ENCODE results near the gene UGGT1.

The UGGT1 gene

DNA sequence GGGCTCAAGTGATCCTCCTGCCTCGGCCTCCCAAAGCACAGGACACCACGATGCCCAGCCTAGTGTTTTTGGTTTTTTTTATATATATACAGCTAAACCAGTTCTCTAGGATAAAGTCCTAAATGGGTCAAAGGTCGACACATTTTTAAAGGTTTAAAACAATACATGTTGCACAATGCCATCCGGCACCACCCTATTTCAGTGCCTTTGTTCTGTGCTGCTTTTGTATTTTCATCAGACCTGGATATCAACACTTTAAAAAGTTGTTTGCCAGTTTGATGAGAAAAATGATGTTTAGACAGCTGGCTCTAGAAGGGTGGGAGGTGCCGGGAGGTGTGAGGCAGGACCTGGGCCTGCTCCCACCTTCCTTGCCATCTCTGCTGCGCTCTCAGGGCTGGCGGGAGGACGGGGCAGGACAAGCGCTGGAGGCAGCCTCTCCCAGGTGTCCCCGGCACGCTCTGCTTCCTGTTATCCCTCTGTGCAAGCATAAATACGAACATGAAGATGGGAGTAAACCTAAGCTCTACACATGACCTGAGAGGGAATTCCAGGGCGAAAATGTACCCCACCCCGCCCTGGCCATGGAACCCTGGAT, 124.0 kb downstream of the UGGT1 start:
- Histone ChIP-seq H3K36me3 (ENCODE audit: control insufficient read depth in 1 of 2, insufficient read depth in 2 of 2, low read depth in 1 of 2, low read length in 2 of 2) (no peaks in the 10 kb centered on the region), H3K4me3 (ENCODE audit: insufficient read depth in 1 of 2, low read depth in 1 of 2, low read length in 2 of 2) (no peak overlapping the region), H3K27ac (ENCODE audit: low read length, poor library complexity, severe bottlenecking) (no peak overlapping the region), H2BK120ac (ENCODE audit: low read depth, low read length) (no peak overlapping the region), H3K79me1 (replicated peaks; ENCODE audit: low read length, poor library complexity, severe bottlenecking) (no peaks in the 10 kb centered on the region), H2AK5ac (ENCODE audit: low read length, severe bottlenecking) (no peak overlapping the region), H3K27me3 (ENCODE audit: control insufficient read depth in 1 of 2, insufficient read depth in 1 of 2, low read length in 2 of 2) (peaks cover 0 to 11% of the 10 kb centered on the region in 2 experiments), H2BK12ac (ENCODE audit: low read length in 2 of 2) (no peak overlapping the region), H3K4me1 (ENCODE audit: control insufficient read depth, insufficient read depth, low read depth, low read length) (no peaks in the 10 kb centered on the region), H3K9me3 (ENCODE audit: control insufficient read depth, low read length) (no peaks in the 10 kb centered on the region), H3K9ac (ENCODE audit: low read length) (no peak overlapping the region), H2BK15ac (ENCODE audit: low read depth, poor library complexity, severe bottlenecking) (no peak overlapping the region), H4K8ac (ENCODE audit: low read length) (no peak overlapping the region), H3K14ac (ENCODE audit: low read length in 2 of 2) (no peak overlapping the region), H3K4me2 (ENCODE audit: low read length, poor library complexity, severe bottlenecking) (no peak overlapping the region), H3K18ac (ENCODE audit: low read depth in 1 of 2, low read length in 2 of 2) (no peak overlapping the region), H2AFZ (ENCODE audit: low read depth, low read length) (no peak overlapping the region), H2BK5ac (ENCODE audit: low read depth, low read length, poor library complexity, severe bottlenecking) (no peak overlapping the region), H3K23ac (ENCODE audit: low read length in 2 of 2) (no peak overlapping the region), H3K4ac (ENCODE audit: low read depth in 1 of 2, low read length in 2 of 2) (no peak overlapping the region), H4K91ac (ENCODE audit: low read length) (no peak overlapping the region)
- 92% methylated on average over 12 of the region's 14 CpGs for WGBS
- no peak for DNase-seq

DNA sequence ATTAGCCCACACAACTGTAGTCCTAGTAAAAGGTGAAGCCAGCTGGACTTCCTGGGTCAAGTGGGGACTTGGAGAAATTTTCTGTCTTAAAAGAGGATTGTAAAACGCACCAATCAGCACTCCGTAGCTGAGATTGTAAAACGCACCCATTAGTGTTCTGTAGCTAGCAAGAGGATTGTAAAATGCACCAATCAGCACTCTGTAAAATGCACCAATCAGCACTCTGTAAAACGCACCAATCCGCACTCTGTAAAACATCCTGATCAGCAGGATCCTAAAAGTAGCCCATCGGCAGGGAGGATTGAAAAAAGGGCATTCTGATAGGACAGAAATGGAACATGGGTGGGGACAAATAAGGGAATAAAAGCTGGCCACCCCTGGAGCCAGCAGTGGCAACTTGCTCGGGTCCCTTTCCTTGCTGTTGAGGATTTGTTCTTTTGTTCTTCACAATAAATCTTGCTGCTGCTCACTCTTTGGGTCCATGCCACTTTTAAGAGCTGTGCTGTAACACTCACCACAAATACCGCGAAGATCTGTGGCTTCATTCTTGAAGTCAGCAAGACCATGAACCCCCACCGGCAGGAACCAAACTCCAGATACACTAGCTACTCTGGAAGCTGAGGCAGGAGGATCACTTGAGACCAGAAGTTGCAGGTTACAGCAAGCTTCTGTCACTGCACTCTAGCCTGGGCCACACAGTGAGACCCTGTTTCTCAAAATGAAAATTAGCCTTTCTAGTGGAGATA, 125.1 kb downstream of the UGGT1 start:
- no peaks in the 10 kb centered on the region for H3K36me3 ChIP-seq (ENCODE audit: control insufficient read depth in 1 of 2, insufficient read depth in 2 of 2, low read depth in 1 of 2, low read length in 2 of 2)
- no peak overlapping the region for H2BK120ac ChIP-seq (ENCODE audit: low read depth, low read length)
- no peak overlapping the region for H2AFZ ChIP-seq (ENCODE audit: low read depth, low read length)
- no peak overlapping the region for H3K18ac ChIP-seq (ENCODE audit: low read depth in 1 of 2, low read length in 2 of 2)
- H3K27ac ChIP-seq (ENCODE audit: low read length, poor library complexity, severe bottlenecking), result no peak overlapping the region
- H3K14ac ChIP-seq (ENCODE audit: low read length in 2 of 2), result no peak overlapping the region
- WGBS, result 92% methylated on average over 9 of the region's 10 CpGs
- no peak overlapping the region for H2BK5ac ChIP-seq (ENCODE audit: low read depth, low read length, poor library complexity, severe bottlenecking)
- H3K4me3 ChIP-seq (ENCODE audit: insufficient read depth in 1 of 2, low read depth in 1 of 2, low read length in 2 of 2), result no peak overlapping the region
- H3K9ac ChIP-seq (ENCODE audit: low read length), result no peak overlapping the region
- H3K4me1 ChIP-seq (ENCODE audit: control insufficient read depth, insufficient read depth, low read depth, low read length), result no peaks in the 10 kb centered on the region
- H2BK15ac ChIP-seq (ENCODE audit: low read depth, poor library complexity, severe bottlenecking), result no peak overlapping the region
- H3K4me2 ChIP-seq (ENCODE audit: low read length, poor library complexity, severe bottlenecking), result no peak overlapping the region
- no peaks in the 10 kb centered on the region for H3K9me3 ChIP-seq (ENCODE audit: control insufficient read depth, low read length)
- H3K79me1 ChIP-seq (replicated peaks; ENCODE audit: low read length, poor library complexity, severe bottlenecking), result no peaks in the 10 kb centered on the region
- H4K91ac ChIP-seq (ENCODE audit: low read length), result no peak overlapping the region
- H2BK12ac ChIP-seq (ENCODE audit: low read length in 2 of 2), result no peak overlapping the region
- no peak overlapping the region for H3K23ac ChIP-seq (ENCODE audit: low read length in 2 of 2)
- no peak overlapping the region for H3K4ac ChIP-seq (ENCODE audit: low read depth in 1 of 2, low read length in 2 of 2)
- H2AK5ac ChIP-seq (ENCODE audit: low read length, severe bottlenecking), result no peak overlapping the region
- no peak for DNase-seq
- no peak overlapping the region for H4K8ac ChIP-seq (ENCODE audit: low read length)
- H3K27me3 ChIP-seq (ENCODE audit: control insufficient read depth in 1 of 2, insufficient read depth in 1 of 2, low read length in 2 of 2), result peaks cover 0 to 12% of the 10 kb centered on the region in 2 experiments

- Histone ChIP-seq H3K4me2 (ENCODE audit: low read length, poor library complexity, severe bottlenecking) (no peak overlapping the region), H2BK5ac (ENCODE audit: low read depth, low read length, poor library complexity, severe bottlenecking) (no peak overlapping the region), H2BK12ac (ENCODE audit: low read length in 2 of 2) (no peak overlapping the region), H2BK120ac (ENCODE audit: low read depth, low read length) (no peak overlapping the region), H2AFZ (ENCODE audit: low read depth, low read length) (no peak overlapping the region), H4K8ac (ENCODE audit: low read length) (no peak overlapping the region), H3K23ac (ENCODE audit: low read length in 2 of 2) (no peak overlapping the region), H3K9me3 (ENCODE audit: control insufficient read depth, low read length) (no peaks in the 10 kb centered on the region), H3K27ac (ENCODE audit: low read length, poor library complexity, severe bottlenecking) (no peak overlapping the region), H4K91ac (ENCODE audit: low read length) (no peak overlapping the region), H3K9ac (ENCODE audit: low read length) (no peak overlapping the region), H3K79me1 (replicated peaks; ENCODE audit: low read length, poor library complexity, severe bottlenecking) (no peaks in the 10 kb centered on the region), H3K14ac (ENCODE audit: low read length in 2 of 2) (no peak overlapping the region), H3K4me1 (ENCODE audit: control insufficient read depth, insufficient read depth, low read depth, low read length) (no peaks in the 10 kb centered on the region), H3K4ac (ENCODE audit: low read depth in 1 of 2, low read length in 2 of 2) (no peak overlapping the region), H2AK5ac (ENCODE audit: low read length, severe bottlenecking) (no peak overlapping the region), H3K4me3 (ENCODE audit: insufficient read depth in 1 of 2, low read depth in 1 of 2, low read length in 2 of 2) (no peak overlapping the region), H3K18ac (ENCODE audit: low read depth in 1 of 2, low read length in 2 of 2) (no peak overlapping the region), H2BK15ac (ENCODE audit: low read depth, poor library complexity, severe bottlenecking) (no peak overlapping the region), H3K27me3 (ENCODE audit: control insufficient read depth in 1 of 2, insufficient read depth in 1 of 2, low read length in 2 of 2) (peaks cover 0 to 10% of the 10 kb centered on the region in 2 experiments), H3K36me3 (ENCODE audit: control insufficient read depth in 1 of 2, insufficient read depth in 2 of 2, low read depth in 1 of 2, low read length in 2 of 2) (no peaks in the 10 kb centered on the region)
- no peak for DNase-seq
- 89% methylated on average over 4 of the region's 4 CpGs for WGBS
Observed at GRCh38 chr2:128217671-128218070, 126.7 kb downstream of the UGGT1 start.

DNA sequence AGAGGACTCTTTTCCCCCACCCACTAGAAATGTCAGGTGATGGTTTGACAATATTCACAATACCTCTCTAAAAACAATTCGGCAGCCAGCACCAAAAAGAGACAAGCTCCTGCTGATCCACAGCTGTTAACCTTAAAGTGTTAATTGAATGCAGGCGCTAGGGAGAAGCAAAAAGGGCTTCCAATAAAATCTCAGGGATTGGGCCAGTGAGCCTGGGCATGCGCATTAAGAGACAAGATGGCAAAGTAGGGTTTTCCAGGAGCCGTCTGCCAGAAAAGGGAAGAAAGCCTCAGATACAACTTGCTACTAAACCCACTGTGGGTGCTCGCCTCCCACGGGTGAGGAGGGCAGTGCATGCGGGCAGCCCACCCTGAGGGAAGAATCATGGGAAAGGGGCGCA, 128.9 kb downstream of the UGGT1 start:
- Histone ChIP-seq H3K18ac (ENCODE audit: low read depth in 1 of 2, low read length in 2 of 2) (no peak overlapping the region), H3K4me2 (ENCODE audit: low read length, poor library complexity, severe bottlenecking) (no peak overlapping the region), H2AK5ac (ENCODE audit: low read length, severe bottlenecking) (no peak overlapping the region), H2BK5ac (ENCODE audit: low read depth, low read length, poor library complexity, severe bottlenecking) (no peak overlapping the region), H4K8ac (ENCODE audit: low read length) (no peak overlapping the region), H3K9ac (ENCODE audit: low read length) (no peak overlapping the region), H3K14ac (ENCODE audit: low read length in 2 of 2) (no peak overlapping the region), H2BK120ac (ENCODE audit: low read depth, low read length) (no peak overlapping the region), H2BK15ac (ENCODE audit: low read depth, poor library complexity, severe bottlenecking) (no peak overlapping the region), H4K91ac (ENCODE audit: low read length) (no peak overlapping the region), H3K9me3 (ENCODE audit: control insufficient read depth, low read length) (no peaks in the 10 kb centered on the region), H3K79me1 (replicated peaks; ENCODE audit: low read length, poor library complexity, severe bottlenecking) (no peaks in the 10 kb centered on the region), H3K4ac (ENCODE audit: low read depth in 1 of 2, low read length in 2 of 2) (no peak overlapping the region), H2BK12ac (ENCODE audit: low read length in 2 of 2) (no peak overlapping the region), H3K27me3 (ENCODE audit: control insufficient read depth in 1 of 2, insufficient read depth in 1 of 2, low read length in 2 of 2) (peaks cover 0 to 3% of the 10 kb centered on the region in 2 experiments), H3K4me1 (ENCODE audit: control insufficient read depth, insufficient read depth, low read depth, low read length) (no peaks in the 10 kb centered on the region), H2AFZ (ENCODE audit: low read depth, low read length) (no peak overlapping the region), H3K23ac (ENCODE audit: low read length in 2 of 2) (no peak overlapping the region), H3K4me3 (ENCODE audit: insufficient read depth in 1 of 2, low read depth in 1 of 2, low read length in 2 of 2) (no peak overlapping the region), H3K36me3 (ENCODE audit: control insufficient read depth in 1 of 2, insufficient read depth in 2 of 2, low read depth in 1 of 2, low read length in 2 of 2) (no peaks in the 10 kb centered on the region), H3K27ac (ENCODE audit: low read length, poor library complexity, severe bottlenecking) (no peak overlapping the region)
- 86% methylated on average over 8 of the region's 8 CpGs for WGBS
- DNase-seq, result no peak

All from mesenchymal stem cell (in vitro differentiated cells and primary cell).